SJCRH30 (cell line): ENCODE measurements around the gene DENND1A. TPM values are rescaled to one million over a fixed set of nuclear protein-coding genes. Genes with fewer than 3 reads are reported as not detected.

ENCODE experiments used
- DNase-seq, 2 experiments: peaks; one replicate each; pipeline ENCODE4 v3.0.0-alpha.2; 2015 to 2020
- H3K27ac ChIP-seq: fragments of 250-450 bp; sonication (Bioruptor Pico); 2 replicates; pipeline ENCODE4 v1.5.1; 2020; ENCODE audit warnings: mild to moderate bottlenecking, moderate library complexity
- H3K27me3 ChIP-seq: fragments of 250-450 bp; sonication (Bioruptor Pico); 2 replicates; pipeline ENCODE4 v1.5.1; 2020; ENCODE audit warnings: mild to moderate bottlenecking, moderate library complexity
- H3K36me3 ChIP-seq: fragments of 250-450 bp; sonication (Bioruptor Pico); 2 replicates; pipeline ENCODE4 v1.5.1; 2020; ENCODE audit warnings: mild to moderate bottlenecking, moderate library complexity
- H3K4me1 ChIP-seq: fragments of 250-450 bp; sonication (Bioruptor Pico); 2 replicates; pipeline ENCODE4 v1.5.1; 2020; ENCODE audit warnings: mild to moderate bottlenecking, moderate library complexity
- H3K4me3 ChIP-seq: fragments of 250-450 bp; sonication (Bioruptor Pico); 2 replicates; pipeline ENCODE4 v1.5.1; 2020; ENCODE audit warnings: mild to moderate bottlenecking, moderate library complexity
- H3K9me3 ChIP-seq: fragments of 250-450 bp; sonication (Bioruptor Pico); replicated peaks from 2 replicates; pipeline ENCODE4 v1.5.1; 2020; ENCODE audit warnings: mild to moderate bottlenecking, moderate library complexity
- total RNA-seq: library from RNA; depleted of rRNA; stranded (reverse); fragments of >200 nt; shearing (Covaris generic); gene quantifications from 2 replicates; pipeline ENCODE4 v1.2.3, GENCODE V29; 2014

DENND1A gene
- total RNA-seq, 1 experiment from 2014 or later, result 41.3 TPM

DNA sequence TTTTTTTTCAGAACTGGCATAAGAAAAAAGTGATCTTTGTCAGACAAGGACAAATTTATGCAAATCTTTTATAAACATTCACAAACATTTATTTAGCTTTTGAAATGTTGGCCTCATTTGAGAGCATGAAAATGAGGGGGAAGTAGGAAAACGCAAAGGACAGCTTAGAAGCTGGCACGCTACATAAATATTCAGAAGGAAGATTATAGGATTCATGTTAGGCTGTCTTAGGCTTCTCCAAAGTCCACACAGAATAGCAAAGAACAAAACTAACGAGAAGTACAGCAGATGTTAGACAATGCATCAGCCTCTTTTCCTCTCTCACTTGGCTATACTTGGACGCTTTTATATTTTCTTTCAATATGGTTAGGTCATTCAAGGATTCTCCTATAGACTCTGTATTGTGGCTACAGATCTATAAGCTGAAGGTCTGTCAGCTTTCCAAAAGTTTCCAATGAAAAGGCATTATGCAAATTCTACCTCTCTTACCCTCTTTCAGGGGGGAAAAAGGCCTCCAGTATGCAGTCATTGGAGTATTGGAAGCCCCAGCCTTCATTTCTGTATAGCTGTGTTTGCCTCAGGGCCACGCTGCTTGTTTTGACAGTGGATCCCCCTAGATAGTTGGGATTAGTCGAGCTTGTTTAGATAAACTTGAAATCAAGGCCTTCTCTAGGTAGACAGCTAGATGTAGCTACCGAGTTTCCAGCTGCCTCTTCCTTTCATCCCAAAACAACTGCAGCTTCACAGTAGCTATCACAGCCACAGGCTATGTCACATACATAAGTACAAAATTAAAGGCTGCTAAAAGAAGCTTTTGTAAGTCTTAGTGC, 153.0 kb downstream of the DENND1A start:
- no peaks in the 10 kb centered on the region for H3K36me3 ChIP-seq
- no peaks in the 10 kb centered on the region for H3K9me3 ChIP-seq
- H3K27me3 ChIP-seq, result no peaks in the 10 kb centered on the region
- peak; percentile 71 to 88 for DNase-seq
- no peak overlapping the region for H3K4me3 ChIP-seq
- H3K27ac ChIP-seq, result no peak overlapping the region
- H3K4me1 ChIP-seq, result peaks cover 25% of the 10 kb centered on the region

DNA sequence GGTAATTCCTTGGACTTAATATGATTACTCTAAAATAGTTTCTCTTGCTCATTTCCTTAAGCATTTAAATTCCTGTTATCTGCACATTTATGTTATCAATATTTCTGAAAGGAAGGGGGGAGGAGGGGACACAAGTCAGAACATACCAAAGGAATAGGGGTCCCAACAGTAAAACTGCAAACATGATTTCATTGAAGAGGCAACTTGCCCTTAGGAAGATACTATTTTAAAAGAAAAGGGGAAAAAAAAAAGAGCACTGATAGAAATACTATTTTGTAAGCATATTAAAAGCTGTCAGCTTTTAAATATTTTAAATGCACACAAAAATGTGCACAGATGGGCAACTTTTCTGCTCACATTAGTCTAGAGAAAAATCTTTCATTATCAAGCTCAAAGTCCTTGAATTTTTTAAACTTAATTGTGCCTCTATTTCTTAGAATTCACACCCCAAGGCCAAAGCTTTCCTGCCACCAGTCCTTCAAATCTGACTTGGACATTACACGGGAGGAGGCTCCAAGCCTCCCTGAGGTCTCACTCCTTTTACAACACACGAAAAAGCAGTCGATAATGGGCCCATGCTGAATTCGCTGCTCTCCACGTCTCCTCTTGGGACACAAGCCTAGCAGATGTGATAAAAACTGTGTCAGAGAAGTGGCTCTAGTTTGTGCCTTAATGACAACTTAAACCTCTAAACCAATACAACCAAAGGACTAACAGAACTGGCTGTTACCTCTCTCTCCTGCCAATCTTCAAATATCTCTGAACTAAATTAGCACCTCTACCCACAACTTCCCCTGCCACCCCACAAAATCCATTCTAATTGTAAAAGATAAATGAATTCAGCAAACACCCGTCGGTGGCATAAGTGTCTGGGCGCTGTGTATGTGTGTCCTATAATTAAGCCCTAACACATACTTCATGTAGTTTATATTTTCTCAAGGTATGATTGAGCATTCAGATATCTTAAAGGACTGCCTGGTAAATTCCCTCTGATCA, 154.3 kb downstream of the DENND1A start:
- Histone ChIP-seq H3K27ac (no peak overlapping the region), H3K9me3 (no peaks in the 10 kb centered on the region), H3K27me3 (no peaks in the 10 kb centered on the region), H3K4me3 (no peak overlapping the region), H3K36me3 (no peaks in the 10 kb centered on the region), H3K4me1 (peaks cover 25% of the 10 kb centered on the region)
- DNase-seq, result no peak

DNA sequence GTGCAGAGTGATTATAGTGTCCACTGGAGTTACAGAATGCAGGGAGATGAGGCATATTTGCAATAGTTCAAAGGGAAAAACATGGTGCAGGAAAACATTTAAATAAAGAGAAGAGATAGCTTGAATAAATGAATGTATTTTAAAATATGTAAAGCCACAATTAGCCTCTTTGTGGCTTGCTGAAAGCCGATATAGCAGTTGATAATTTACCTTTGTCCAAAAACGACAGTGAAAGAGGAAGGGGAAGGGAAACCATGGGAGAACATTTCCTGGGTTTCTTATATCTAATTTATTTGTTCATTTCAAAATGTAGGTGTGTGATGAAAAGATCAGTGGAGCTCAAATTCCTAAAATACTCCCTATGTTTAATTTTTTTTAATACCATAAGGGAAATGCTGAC, 156.1 kb downstream of the DENND1A start:
- H3K36me3 ChIP-seq, result no peaks in the 10 kb centered on the region
- DNase-seq, result no peak
- no peaks in the 10 kb centered on the region for H3K9me3 ChIP-seq
- no peak overlapping the region for H3K4me3 ChIP-seq
- peaks cover 23% of the 10 kb centered on the region for H3K4me1 ChIP-seq
- H3K27me3 ChIP-seq, result no peaks in the 10 kb centered on the region
- no peak overlapping the region for H3K27ac ChIP-seq

DNA sequence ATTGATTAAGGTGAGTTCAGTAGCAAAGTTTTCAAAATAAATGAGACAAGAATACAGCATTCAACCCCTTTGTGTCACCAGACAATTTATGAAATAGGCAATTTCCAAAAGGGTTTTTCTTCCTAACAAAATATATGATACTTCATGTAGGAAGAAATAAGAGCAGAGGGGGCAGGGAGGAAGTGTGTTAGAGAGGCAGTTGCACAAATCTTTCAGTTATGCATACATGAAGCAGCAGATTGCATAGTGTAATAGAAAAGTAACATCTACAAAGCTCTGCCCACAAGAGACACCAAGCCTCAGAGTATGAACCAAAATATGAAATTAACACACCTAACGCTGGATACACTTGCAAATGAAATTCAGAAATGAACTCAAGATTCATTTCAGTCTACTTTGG, 157.0 kb downstream of the DENND1A start:
- H3K27me3 ChIP-seq, result no peaks in the 10 kb centered on the region
- DNase-seq, result no peak
- H3K9me3 ChIP-seq, result no peaks in the 10 kb centered on the region
- H3K4me3 ChIP-seq, result no peak overlapping the region
- peaks cover 15% of the 10 kb centered on the region for H3K4me1 ChIP-seq
- H3K36me3 ChIP-seq, result no peaks in the 10 kb centered on the region
- H3K27ac ChIP-seq, result no peak overlapping the region

DNA sequence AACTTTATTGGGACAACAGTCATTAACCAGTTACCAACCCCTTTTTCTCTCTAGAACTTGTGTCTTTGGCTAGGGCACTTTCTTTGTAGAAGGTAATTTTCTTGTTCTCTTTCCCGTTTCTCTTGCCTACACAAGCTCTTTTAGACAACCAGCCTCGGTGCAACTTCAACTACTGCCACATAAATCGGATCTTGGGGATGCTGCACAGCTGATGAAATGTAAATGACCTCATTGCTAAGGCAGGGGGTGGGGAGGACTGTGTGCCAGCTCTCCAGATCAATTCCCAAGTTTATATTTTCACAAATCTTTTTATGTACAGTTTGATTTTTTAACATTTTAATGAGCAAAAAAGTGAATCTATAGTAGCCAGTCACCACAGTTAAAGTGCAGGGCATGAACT, 157.6 kb downstream of the DENND1A start:
- no peak overlapping the region for H3K27ac ChIP-seq
- H3K9me3 ChIP-seq, result no peaks in the 10 kb centered on the region
- H3K36me3 ChIP-seq, result no peaks in the 10 kb centered on the region
- H3K27me3 ChIP-seq, result no peaks in the 10 kb centered on the region
- no peak overlapping the region for H3K4me3 ChIP-seq
- peaks cover 9% of the 10 kb centered on the region for H3K4me1 ChIP-seq
- no peak for DNase-seq

DNA sequence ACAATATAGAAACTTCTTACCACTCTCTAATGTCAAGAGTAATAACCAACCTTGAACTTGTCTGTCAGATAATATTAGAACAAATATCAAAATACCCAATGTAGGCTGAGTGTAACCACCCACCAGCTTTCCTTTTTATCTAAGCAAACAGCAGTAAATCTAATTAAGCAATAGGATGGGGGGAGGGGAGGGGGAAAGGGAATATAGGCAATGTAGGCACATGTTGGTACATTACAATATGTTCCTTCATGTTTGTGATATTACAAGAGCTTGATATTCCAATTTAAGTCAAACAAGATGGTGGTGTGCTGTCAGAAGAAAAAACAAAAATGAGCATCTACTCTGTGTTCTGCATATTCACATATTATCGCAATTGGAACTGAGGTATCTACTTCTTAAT, 158.2 kb downstream of the DENND1A start:
- Histone ChIP-seq H3K4me1 (peaks cover 2% of the 10 kb centered on the region; the same call in 1 of the 2 replicates), H3K4me3 (no peak overlapping the region), H3K9me3 (no peaks in the 10 kb centered on the region), H3K27ac (no peak overlapping the region), H3K36me3 (no peaks in the 10 kb centered on the region), H3K27me3 (no peaks in the 10 kb centered on the region)
- no peak for DNase-seq

DNA sequence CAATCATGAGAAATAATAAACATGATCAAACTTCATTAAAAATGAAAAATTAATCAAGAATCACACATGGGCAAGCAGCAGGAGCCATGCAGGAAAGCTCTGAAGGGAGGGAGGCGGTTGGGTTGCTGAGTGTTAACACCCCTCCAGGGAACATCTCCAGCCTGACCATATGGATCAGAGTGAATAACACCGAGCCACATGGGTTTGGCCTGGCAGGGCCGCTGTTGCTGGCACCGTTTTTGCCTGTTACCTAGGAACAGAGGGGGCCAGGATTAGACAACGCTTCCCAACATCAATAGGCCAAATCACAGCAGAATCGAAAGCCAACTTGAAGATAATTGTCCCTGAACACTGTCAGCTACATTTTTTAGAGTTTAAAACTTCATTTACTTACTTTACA, 160.2 kb downstream of the DENND1A start:
- Histone ChIP-seq H3K4me1 (no peaks in the 10 kb centered on the region), H3K4me3 (no peak overlapping the region), H3K36me3 (no peaks in the 10 kb centered on the region), H3K27ac (no peak overlapping the region), H3K9me3 (no peaks in the 10 kb centered on the region), H3K27me3 (no peaks in the 10 kb centered on the region)
- no peak for DNase-seq

DNA sequence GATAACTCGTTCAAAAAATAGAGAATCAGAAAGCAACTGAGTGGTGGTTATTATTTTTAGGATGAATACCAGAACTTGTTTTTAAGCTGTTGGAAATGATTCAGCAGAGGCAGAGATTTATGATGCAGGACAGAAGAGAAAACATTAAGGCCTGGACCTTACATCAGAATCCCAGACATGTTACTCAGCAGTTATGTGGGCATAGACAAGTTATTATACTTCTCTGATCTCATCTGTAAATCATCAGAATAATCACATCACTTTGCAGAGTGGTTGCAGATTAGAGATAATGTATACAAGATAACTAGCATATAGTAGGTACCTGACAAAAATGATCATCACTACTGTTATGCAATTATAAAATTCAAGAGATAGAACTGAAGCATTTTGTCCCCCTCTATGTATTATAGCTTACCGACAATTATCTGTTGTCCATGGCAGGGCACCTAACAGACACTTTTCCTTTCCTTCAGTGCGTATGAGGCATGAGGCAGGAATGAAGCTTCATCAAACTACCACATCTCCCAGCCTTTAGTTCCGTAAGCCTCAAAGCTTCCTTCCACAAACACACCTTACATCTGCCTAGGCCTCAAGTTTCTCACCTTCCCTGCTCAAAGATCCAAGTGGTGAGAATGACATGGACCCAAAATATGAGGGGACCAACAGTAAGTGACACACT, 165.9 kb downstream of the DENND1A start:
- H3K27ac ChIP-seq, result no peak overlapping the region
- DNase-seq, result no peak
- peaks cover 9% of the 10 kb centered on the region for H3K4me1 ChIP-seq
- H3K36me3 ChIP-seq, result no peaks in the 10 kb centered on the region
- no peaks in the 10 kb centered on the region for H3K27me3 ChIP-seq
- no peaks in the 10 kb centered on the region for H3K9me3 ChIP-seq
- no peak overlapping the region for H3K4me3 ChIP-seq

DNA sequence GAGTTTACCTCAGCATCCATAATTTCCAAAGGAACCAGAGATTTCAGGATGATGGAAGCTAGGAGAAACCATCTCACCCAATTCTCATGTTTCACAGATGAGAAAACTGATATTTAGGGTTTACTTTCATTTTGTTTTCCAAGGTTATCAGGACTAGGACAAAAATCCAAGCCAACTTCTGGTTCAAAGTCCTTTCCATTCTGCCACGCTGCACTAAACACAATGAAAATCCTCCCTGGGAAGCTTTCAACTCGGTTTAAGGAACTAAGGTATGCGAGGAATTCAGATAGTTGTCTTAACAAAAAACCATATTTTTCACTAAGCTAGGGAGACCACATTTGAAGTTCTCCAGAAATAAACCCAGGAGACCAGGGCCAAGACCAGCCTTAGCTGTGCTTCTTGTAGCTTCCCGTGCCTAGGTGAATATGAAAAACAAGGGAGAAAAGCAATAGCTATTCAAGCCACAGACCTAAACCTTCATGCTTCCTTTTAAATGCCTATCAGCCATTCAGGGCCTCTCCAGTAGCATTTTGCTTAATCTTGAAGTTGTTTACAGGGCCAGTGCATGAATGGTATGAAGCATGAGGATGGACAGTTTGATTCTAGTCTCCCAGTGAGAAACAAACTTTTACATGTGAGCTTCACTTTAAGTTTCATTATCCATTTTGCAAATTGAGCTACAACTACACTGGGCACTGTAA, 167.9 kb downstream of the DENND1A start:
- H3K27me3 ChIP-seq, result no peaks in the 10 kb centered on the region
- no peaks in the 10 kb centered on the region for H3K36me3 ChIP-seq
- no peaks in the 10 kb centered on the region for H3K9me3 ChIP-seq
- peaks cover 9% of the 10 kb centered on the region for H3K4me1 ChIP-seq
- no peak overlapping the region for H3K4me3 ChIP-seq
- DNase-seq, result no peak
- no peak overlapping the region for H3K27ac ChIP-seq

DNA sequence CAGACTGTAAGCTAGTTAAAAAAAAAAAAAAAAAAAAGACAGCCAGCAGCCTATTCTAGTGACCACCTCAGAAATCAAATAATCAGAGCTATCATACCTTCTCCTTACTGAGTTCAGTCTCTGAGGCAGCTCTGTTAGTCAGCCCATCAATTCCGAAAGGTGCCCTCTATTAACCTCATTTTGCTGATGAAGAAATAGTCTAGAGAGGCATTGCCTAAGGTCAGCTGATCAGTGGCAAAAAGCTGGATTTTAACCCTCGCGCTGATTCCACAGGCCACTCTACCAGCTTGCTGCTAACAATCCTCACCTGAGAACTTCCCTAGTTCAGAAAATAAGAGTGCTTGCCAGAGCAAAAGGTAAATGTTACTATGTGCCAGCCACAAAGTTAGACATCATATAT, 172.0 kb downstream of the DENND1A start:
- Histone ChIP-seq H3K27me3 (no peaks in the 10 kb centered on the region), H3K9me3 (no peaks in the 10 kb centered on the region), H3K27ac (no peak overlapping the region), H3K4me3 (no peak overlapping the region), H3K4me1 (peaks cover 9% of the 10 kb centered on the region), H3K36me3 (no peaks in the 10 kb centered on the region)
- no peak for DNase-seq

DNA sequence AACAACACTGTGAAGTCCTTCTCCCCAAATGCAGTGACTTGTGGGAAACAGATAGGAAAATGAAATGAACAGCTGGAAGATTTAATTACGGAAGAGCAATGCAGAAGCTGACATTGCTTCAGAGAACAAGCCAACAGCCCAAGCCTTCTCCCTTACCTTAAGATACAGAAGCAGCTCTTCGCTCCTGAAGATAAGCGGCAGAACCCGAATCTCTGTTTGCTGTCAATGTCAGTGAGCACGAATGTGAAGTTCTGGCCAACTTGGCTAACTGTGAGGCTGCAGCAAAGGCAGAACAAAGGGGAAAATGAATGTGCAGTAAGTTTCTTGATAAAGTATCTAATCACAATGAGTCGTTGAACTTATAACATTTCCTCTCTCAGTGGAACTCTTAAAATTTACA, 172.4 kb downstream of the DENND1A start:
- Histone ChIP-seq H3K4me1 (peaks cover 9% of the 10 kb centered on the region), H3K27ac (no peak overlapping the region), H3K4me3 (no peak overlapping the region), H3K9me3 (no peaks in the 10 kb centered on the region), H3K27me3 (no peaks in the 10 kb centered on the region), H3K36me3 (no peaks in the 10 kb centered on the region)
- peak in 1 of 2 experiments; percentile 26 for DNase-seq

DNA sequence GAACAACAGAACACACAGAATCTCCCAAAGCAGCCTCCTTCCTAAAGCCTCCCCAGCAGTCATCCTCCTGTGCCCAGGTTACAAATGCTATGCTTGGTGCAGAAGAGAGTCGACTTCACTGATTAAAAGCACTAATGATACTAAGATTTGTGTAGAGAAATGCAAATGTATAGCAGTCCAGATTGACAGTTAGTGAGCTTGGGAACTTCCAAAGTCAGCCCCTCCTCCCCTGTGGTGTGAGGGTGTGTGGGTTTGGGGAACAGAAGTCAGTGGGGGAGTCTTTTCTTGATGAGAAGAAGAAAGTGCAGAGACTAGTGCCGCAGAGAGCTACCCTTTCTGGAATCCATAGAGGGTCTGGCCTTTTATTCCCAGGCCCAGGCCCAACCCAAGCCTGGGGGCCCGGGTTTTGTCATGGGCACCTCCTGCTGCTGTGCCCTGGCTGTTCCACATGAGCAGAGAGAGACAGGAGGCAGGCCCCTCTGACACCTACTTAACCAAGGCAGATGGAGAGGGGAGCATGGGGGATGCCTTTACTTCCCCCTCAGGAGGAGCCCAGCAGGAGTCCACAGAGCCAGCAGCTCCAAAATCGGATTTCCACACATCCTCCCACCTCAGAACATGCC, 173.3 kb downstream of the DENND1A start:
- DNase-seq, result no peak
- H3K27ac ChIP-seq, result no peak overlapping the region
- no peak overlapping the region for H3K4me3 ChIP-seq
- no peaks in the 10 kb centered on the region for H3K9me3 ChIP-seq
- no peaks in the 10 kb centered on the region for H3K27me3 ChIP-seq
- no peaks in the 10 kb centered on the region for H3K36me3 ChIP-seq
- H3K4me1 ChIP-seq, result peaks cover 2% of the 10 kb centered on the region

DNA sequence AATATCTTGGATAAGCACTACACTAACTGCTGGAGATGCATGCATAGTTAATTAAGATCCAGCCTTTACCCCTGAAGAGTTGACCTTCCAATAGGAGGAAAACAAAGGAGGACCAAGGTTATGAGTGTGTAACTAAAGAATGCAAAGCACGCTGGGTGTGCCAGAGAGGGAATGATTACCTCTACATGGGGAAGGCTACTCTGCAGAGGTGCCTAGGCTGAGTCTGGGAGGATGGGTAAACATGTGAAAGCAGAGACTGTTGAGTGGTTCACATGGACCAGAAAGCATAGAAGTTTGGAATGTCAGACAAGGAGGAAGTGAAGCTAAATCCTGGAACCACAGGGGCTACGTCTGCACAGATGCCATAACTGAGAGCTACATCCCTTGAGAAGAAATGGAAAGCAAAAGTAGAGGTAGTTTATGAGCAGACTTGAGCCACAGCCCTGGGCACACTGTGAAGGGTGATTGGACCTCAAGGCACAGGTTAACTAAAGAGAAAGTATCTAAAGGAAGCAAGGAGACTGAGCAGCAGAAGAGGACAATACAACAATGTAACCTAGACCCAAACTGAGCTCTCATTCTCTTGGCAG, 176.2 kb downstream of the DENND1A start:
- Histone ChIP-seq H3K27ac (no peak overlapping the region), H3K4me1 (0 out of 2 replicates have a peak, but pooled peaks cover 3% of the 10 kb centered on the region), H3K27me3 (no peaks in the 10 kb centered on the region), H3K4me3 (no peak overlapping the region), H3K9me3 (no peaks in the 10 kb centered on the region), H3K36me3 (no peaks in the 10 kb centered on the region)
- DNase-seq, result no peak
